Kidney glomerular epithelial cell (primary cell): Measurements from ENCODE around the gene ZNF536.

Source experiments
- DNase-seq: peaks from one replicate; lab custom pipeline; 2025; lab: John Stamatoyannopoulos, UW

The ZNF536 gene

GRCh38 chr19:30363073-30363472, 9.1 kb upstream of the ZNF536 start:
- DNase-seq: no peak

GRCh38 chr19:30364866-30365800, 7.1 kb upstream of the ZNF536 start:
- DNase-seq: no peak

- no peak for DNase-seq
Measured at GRCh38 chr19:30366282-30366681, 5.9 kb upstream of the ZNF536 start.

GRCh38 chr19:30367006-30367405, 5.2 kb upstream of the ZNF536 start:
- no peak for DNase-seq

GRCh38 chr19:30367421-30367820, 4.8 kb upstream of the ZNF536 start:
- DNase-seq: no peak

DNA sequence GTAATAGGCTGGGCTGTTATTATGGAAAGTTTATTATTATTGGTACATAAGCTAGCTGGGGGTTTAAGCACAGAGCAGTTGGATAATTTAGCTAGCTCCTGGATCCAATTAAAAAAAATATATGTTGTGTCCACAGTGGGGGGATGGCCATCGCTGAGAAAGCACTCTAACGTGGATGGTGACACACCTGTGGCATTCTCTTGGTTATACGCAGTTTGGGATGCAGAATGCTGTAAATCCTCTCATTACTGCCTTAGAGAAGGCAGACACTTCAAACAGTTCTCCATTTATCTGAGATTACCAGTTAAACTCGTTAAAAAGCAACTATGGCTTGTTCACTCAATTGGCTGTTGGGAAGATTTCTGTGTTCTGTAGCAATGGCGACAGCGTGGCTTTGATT, 2.4 kb upstream of the ZNF536 start:
- no peak for DNase-seq

DNA sequence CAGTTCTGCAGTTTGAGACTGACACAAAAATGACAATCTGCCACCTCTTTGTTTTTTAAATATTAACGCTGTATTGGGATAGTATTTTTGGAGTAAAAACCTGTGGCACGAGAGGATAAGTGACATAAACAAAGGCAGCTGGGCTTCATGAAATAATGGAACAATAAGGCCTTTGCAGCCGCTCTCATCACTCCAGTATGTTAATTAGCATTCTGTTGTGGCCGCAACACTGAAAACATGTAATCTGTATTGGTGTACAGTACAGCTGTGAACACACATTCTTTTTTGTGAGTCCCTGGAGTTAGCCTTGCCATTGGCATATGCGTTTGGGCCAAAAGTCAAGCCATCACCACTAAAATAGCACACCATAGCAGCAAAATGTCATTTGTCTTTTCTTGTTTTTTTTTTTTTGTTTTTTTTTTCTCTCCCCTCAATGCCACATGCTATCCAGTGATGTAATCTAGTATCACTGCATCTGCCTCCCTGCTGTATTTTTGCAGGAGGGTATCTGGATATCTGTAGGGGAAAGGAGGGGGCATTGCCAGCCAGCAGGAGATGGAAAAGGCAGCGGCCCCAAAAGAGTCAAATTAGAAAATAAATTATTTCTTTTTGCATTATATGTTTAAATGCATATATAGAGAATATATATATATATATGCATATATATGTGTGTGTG, 885 bp upstream of the ZNF536 start:
- no peak for DNase-seq

DNA sequence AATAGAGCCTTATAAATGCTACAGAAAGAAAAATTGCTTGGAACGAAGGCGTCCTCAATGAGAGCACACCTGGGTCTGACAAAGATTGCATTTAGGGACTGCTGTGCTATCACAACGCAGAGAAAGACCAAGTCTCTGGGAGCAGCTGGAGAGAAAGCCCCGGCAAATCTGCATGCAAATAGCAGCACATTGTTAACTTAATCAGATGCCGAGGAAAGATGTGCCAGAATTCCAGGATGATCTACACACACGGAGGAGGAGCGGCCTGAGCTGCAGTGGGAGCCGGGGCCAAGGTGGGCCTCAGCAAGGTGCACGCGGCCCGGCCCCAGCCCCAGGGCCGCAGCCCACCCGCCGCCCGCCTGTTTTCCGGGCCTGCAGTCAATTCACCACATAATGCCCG, 1.4 kb downstream of the ZNF536 start:
- DNase-seq: no peak

DNA sequence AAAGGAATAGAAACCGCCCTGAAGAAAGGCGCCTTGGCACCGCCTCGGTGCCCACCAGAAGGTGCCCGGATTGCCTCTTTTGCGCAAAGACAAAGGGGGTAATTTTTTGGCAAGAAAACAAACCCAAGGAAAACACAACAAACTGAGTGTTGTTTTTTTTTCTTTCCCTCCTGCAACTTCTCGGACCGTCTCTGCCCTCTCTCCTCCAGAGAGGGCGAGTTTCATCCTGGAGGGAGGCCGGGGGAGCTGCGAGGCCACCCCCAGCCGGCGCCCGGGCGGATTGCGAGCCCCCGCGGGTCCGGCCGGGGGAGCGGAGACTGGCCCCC, 2.3 kb downstream of the ZNF536 start:
- DNase-seq: no peak

- no peak for DNase-seq
Measured at GRCh38 chr19:30374865-30375552, 2.8 kb downstream of the ZNF536 start.

GRCh38 chr19:30375553-30376031, 3.4 kb downstream of the ZNF536 start:
- no peak for DNase-seq

- no peak for DNase-seq
Measured at GRCh38 chr19:30376272-30376671, 4.1 kb downstream of the ZNF536 start.

- no peak for DNase-seq
Measured at GRCh38 chr19:30376826-30377425, 4.7 kb downstream of the ZNF536 start.

- DNase-seq: no peak
Measured at GRCh38 chr19:30378701-30379100, 6.5 kb downstream of the ZNF536 start.

DNA sequence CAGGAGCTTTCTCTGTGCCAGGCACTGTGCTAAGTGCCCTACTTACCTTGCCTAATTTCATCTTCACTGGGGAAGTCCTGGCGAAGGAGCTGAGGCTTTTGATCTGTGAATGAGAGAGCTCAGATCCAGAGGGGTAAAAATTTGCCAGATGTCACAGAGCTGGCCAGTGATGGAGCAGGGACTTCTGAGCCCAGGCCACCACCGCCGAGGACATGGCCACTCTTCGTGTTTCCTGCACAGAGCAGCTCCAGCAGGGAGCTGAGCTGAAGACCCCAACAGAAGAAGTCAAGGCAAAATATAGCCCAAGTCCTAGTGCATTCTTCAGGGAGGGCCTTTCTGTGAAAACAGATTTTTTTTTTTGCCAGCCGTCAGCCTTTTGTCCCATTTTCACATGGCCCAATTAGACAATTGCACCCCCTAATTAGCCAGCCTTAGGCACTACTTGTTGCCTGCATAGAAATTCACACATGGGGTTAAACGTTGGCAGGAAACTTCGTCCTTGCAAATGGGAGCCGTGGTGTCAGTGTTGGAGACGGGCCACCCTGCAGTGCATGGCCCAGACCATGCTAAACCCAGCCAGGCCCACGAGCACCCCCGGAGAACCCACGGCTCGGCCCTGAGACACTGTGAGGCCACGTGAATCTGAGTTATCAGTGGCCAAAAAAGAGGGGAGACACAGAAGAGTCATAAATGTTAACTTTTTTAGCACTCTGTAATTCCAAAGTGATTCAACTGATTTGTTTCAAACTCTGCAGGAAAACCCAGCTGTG, 7.8 kb downstream of the ZNF536 start:
- DNase-seq: no peak

DNA sequence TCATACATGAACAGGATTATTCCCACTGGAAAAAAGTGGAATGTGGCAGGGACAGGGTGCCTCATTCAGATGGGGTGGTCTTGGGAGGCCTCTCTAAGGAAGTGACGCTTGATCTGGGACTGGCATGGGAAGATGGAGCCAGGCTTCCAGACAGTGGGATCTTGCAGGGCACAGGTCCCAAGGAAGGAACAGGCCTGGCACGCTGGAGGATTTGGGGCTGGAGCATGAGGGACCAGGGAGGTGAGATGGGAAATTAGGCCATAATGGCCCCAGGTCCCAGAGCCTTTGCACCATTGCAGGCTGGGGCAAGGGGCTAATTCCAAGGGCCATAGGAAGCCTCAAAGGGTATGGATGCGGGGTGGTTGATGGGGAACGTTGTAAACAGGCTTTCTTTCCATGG, 9.2 kb downstream of the ZNF536 start:
- no peak for DNase-seq

DNA sequence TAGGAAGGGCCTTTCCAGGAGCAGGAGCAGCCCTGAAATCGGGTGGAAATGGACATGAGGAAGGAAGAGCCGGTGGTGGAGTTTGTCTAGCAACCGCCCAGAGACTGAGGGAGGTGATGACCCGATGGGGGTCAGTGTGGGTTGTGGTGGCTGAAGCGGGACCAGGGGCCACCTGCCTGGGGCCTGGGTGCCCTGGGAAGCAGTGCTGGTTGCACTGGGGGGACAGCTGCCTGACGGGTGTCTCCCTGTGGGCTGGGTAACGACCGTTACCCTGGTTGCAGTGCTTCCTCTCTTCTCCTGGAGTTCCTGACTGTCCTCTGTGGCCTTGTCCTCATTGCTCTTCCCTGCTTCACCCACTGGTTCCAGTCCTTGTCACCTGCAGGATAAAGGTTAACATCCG, 13.0 kb downstream of the ZNF536 start:
- no peak for DNase-seq

GRCh38 chr19:30385666-30386065, 13.5 kb downstream of the ZNF536 start:
- no peak for DNase-seq

GRCh38 chr19:30386551-30387143, 14.5 kb downstream of the ZNF536 start:
- no peak for DNase-seq

- no peak for DNase-seq
Measured at GRCh38 chr19:30387311-30388115, 15.3 kb downstream of the ZNF536 start.
